HepG2 (cell line): Measurements from ENCODE around the gene THSD8. TPM values are rescaled to one million over a fixed set of nuclear protein-coding genes. Genes with fewer than 3 reads are reported as not detected.

Experiments
- DMAP1 ChIP-seq: IDR thresholded peaks from 2 replicates; pipeline ENCODE4 v1.6.1; 2016
- DR1 ChIP-seq: sonication (generic); formaldehyde crosslinking; IDR thresholded peaks from 2 replicates; pipeline ENCODE4 v1.8.0; 2021; ENCODE audit warnings: mild to moderate bottlenecking, missing genetic modification reagents, inconsistent platforms
- HNF4G ChIP-seq, 2 experiments: sonication (generic) in 1 of 2; formaldehyde crosslinking in 1 of 2; IDR thresholded peaks; 2 replicates each; pipeline versions ENCODE4 v1.4.0 to v1.6.1; 2011 to 2020; ENCODE audit warnings: borderline replicate concordance in 2 of 2, low read depth in 2 of 2, mild to moderate bottlenecking in 2 of 2, low read length in 1 of 2, missing genetic modification reagents in 1 of 2, moderate library complexity in 1 of 2
- HNRNPL ChIP-seq: fragments of 200-400 bp; formaldehyde crosslinking; IDR thresholded peaks from 2 replicates; pipeline ENCODE4 v1.6.1; 2017; ENCODE audit warnings: mild to moderate bottlenecking, low read depth, low read length
- MEF2D ChIP-seq: sonication (generic); formaldehyde crosslinking; IDR thresholded peaks from 2 replicates; pipeline ENCODE4 v1.5.1; 2020; ENCODE audit warnings: mild to moderate bottlenecking, missing genetic modification reagents
- MIER2 ChIP-seq: IDR thresholded peaks from 2 replicates; pipeline ENCODE4 v1.6.1; 2016; ENCODE audit warnings: missing biosample characterization, missing genetic modification reagents
- MIER3 ChIP-seq: IDR thresholded peaks from 2 replicates; pipeline ENCODE4 v1.6.1; 2016; ENCODE audit warnings: missing compliant biosample characterization, borderline replicate concordance
- MXD4 ChIP-seq: IDR thresholded peaks from 2 replicates; pipeline ENCODE4 v1.6.1; 2016; ENCODE audit warnings: mild to moderate bottlenecking, missing biosample characterization, missing genetic modification reagents
- RCOR2 ChIP-seq: IDR thresholded peaks from 2 replicates; pipeline ENCODE4 v1.6.1; 2016; ENCODE audit warnings: missing biosample characterization, missing genetic modification reagents
- REL ChIP-seq: sonication (generic); formaldehyde crosslinking; conservative IDR thresholded peaks from 2 replicates; pipeline ENCODE4 v1.8.0; 2022; ENCODE audit warnings: mild to moderate bottlenecking, missing genetic modification reagents, moderate library complexity
- SMYD3 ChIP-seq: sonication (generic); formaldehyde crosslinking; IDR thresholded peaks from 2 replicates; pipeline ENCODE4 v1.8.1; 2023; ENCODE audit warnings: mild to moderate bottlenecking, missing genetic modification reagents
- ZNF703 ChIP-seq: sonication (generic); formaldehyde crosslinking; IDR thresholded peaks from 2 replicates; pipeline ENCODE4 v1.5.1; 2020; ENCODE audit warnings: missing genetic modification reagents, mild to moderate bottlenecking, moderate library complexity, borderline replicate concordance
- ZNF720 ChIP-seq: sonication (generic); formaldehyde crosslinking; IDR thresholded peaks from 2 replicates; pipeline ENCODE4 v1.4.0; 2020; ENCODE audit warnings: missing genetic modification reagents
- ZNF737 ChIP-seq: sonication (generic); formaldehyde crosslinking; IDR thresholded peaks from 2 replicates; pipeline ENCODE4 v1.5.0; 2020; ENCODE audit warnings: missing genetic modification reagents, mild to moderate bottlenecking, borderline replicate concordance
- ZNF777 ChIP-seq: sonication (generic); formaldehyde crosslinking; IDR thresholded peaks from 2 replicates; pipeline ENCODE4 v1.4.0; 2020; ENCODE audit warnings: missing genetic modification reagents
- polyA plus RNA-seq, 8 experiments: library from polyadenylated mRNA; depleted of rRNA in 3 of 8; stranded (reverse) in 7 of 8; unstranded in 1 of 8; fragments of >200 nt; fragmentation: Illumina TruSeq in 4 of 8; extraction: Trizol in 4 of 8; gene quantifications; 2 replicates each; pipeline versions ENCODE4 v1.2.1 to v1.2.3, GENCODE V29; 2011 to 2016; ENCODE audit warnings: low read depth in 4 of 8, missing spikeins in 1 of 8, mixed read lengths in 1 of 8; ENCODE audit not compliant: insufficient read depth in 1 of 8
- total RNA-seq, 5 experiments: library from RNA; depleted of rRNA; stranded (reverse); fragments of >200 nt; fragmentation: Illumina TruSeq; extraction: Trizol; gene quantifications; 2 replicates each; pipeline ENCODE4 v1.2.3, GENCODE V29; 2016; ENCODE audit warnings: low read depth in 1 of 5
- TF ChIP-seq, protein P1 (sequence below): sonication (generic); formaldehyde crosslinking; IDR thresholded peaks from 2 replicates; pipeline ENCODE4 v1.4.0; 2020; ENCODE audit warnings: mild to moderate bottlenecking, missing genetic modification reagents
- TF ChIP-seq, protein P2 (sequence below): IDR thresholded peaks from 2 replicates; pipeline ENCODE4 v1.6.1; 2016; ENCODE audit warnings: low read depth, borderline replicate concordance
- TF ChIP-seq, protein P3 (sequence below): sonication (generic); formaldehyde crosslinking; conservative IDR thresholded peaks from 2 replicates; pipeline ENCODE4 v1.8.0; 2022; ENCODE audit warnings: mild to moderate bottlenecking, moderate library complexity, missing genetic modification reagents

The THSD8 gene
- total and polyA plus RNA-seq, 2 of the 13 experiments (the other 11 are each of a cell fraction or from before 2014, with no cell fraction given), result 4.8 to 14.9 TPM

DNA sequence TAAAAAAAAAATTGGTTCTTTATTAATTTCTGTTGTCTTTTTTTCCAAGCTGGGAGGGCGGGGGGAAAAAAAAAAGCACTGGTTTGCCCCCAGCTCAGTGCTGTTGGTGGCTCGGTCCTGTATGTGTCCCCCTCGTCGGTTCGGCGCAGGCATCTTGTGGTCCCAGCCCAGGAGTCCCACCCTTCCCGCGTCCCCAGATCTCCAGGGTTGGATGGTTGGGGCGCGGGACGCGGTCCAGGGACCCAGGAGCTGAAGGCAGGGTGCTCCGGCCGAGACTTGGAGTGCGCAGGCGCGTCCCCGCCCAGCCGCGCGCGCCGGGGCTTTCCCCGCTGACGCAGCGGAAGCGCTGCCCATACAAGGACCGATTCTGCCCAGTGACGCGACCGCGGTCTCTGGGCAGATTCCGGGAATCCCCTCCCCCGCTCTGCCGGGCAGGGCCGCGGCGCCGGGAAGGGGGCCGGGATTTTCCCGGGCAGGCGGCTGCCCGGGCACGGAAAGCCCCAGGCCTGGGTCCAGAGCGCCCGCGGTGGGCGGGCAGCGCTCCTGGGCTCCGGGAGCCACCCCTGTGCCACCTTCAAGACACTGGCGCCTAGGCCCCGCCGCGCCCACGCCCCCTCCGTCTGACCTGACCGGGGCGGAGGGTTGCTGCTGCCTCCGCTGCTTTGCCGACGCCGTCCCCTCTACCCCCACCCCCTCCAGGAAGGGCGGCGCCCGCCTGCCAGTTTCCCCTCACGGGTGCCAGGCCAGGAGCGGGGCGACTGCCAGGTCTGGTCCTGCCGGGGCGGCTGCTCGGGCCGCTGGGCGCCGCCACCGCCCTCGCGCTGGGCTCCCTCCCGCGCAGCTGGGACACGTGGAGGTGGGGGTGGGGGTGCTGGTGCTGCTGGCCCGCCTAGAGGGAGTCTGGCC lies 8.3 kb upstream of the THSD8 start (continued):
- no peak for TF ChIP-seq ZNF703 (CRISPR knock-in tag)
- TF ChIP-seq MXD4 (CRISPR knock-in tag), result no peak
- no peak for TF ChIP-seq DR1 (CRISPR knock-in tag)
- no peak for TF ChIP-seq MIER2
- TF ChIP-seq, protein P1, sequence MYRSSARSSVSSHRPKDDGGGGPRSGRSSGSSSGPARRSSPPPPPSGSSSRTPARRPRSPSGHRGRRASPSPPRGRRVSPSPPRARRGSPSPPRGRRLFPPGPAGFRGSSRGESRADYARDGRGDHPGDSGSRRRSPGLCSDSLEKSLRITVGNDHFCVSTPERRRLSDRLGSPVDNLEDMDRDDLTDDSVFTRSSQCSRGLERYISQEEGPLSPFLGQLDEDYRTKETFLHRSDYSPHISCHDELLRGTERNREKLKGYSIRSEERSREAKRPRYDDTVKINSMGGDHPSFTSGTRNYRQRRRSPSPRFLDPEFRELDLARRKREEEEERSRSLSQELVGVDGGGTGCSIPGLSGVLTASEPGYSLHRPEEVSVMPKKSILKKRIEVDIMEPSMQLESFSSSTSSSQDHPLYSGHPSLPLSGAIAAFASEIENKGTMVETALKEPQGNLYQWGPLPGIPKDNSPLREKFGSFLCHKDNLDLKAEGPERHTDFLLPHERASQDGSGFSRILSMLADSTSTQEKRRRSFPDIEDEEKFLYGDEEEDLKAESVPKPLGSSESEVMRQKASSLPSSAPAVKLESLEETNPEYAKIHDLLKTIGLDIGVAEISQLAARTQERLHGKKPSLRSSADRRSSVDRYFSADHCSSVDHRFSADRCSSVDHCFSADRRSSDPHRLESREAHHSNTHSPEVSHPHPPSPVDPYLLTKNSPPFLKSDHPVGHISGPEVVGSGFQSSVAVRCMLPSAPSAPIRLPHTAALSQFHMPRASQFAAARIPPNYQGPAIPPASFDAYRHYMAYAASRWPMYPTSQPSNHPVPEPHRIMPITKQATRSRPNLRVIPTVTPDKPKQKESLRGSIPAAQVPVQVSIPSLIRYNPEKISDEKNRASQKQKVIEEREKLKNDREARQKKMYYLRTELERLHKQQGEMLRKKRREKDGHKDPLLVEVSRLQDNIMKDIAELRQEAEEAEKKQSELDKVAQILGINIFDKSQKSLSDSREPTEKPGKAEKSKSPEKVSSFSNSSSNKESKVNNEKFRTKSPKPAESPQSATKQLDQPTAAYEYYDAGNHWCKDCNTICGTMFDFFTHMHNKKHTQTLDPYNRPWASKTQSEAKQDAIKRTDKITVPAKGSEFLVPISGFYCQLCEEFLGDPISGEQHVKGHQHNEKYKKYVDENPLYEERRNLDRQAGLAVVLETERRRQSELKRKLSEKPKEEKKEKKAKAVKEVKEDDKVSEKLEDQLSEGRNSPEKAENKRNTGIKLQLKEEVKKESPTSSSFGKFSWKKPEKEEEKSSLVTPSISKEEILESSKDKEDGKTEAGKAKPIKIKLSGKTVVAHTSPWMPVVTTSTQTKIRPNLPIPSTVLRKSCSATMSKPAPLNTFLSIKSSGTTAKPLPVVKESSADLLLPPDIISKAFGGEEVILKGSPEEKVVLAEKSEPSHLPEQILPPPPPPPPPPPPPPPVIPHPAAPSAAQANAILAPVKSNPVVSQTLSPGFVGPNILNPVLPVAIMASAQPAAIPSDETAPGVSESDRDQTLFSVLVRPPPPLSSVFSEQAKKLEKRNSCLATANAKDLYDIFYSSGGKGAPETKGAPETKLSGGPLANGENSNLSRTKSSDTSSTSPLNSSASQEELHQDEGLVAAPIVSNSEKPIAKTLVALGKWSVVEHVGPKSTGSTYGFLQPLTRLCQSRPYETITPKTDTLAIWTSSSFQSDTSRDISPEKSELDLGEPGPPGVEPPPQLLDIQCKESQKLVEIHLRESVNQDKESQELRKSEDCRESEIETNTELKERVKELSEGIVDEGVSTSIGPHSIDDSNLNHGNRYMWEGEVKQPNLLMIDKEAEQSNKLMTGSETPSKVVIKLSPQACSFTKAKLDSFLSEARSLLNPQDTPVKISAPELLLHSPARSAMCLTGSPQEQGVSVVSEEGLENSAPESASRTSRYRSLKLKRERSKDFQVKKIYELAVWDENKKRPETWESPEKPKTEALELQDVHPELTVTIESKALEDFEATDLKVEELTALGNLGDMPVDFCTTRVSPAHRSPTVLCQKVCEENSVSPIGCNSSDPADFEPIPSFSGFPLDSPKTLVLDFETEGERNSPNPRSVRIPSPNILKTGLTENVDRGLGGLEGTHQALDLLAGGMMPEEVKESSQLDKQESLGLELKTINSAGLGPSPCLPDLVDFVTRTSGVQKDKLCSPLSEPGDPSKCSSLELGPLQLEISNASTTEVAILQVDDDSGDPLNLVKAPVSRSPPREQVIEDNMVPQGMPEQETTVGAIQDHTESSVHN, result no peak
- peak; percentile 33; the same call in 1 of the 2 replicates for TF ChIP-seq HNF4G (IDR thresholded peaks at IDR 0.05; ENCODE audit: borderline replicate concordance, low read depth, low read length)
- TF ChIP-seq HNF4G (CRISPR knock-in tag; IDR thresholded peaks at IDR 0.05; ENCODE audit: borderline replicate concordance, low read depth), result peak; percentile 43; the same call in 1 of the 2 replicates
- no peak for TF ChIP-seq SMYD3 (CRISPR knock-in tag)
- TF ChIP-seq MIER3 (CRISPR knock-in tag), result no peak; the same call in 1 of the 2 replicates
- no peak for TF ChIP-seq MEF2D
- peak; percentile 78; the same call in 1 of the 2 replicates for TF ChIP-seq HNRNPL
- peak; percentile 45; the same call in 1 of the 2 replicates for TF ChIP-seq DMAP1 (CRISPR knock-in tag)
- TF ChIP-seq ZNF720 (CRISPR knock-in tag), result no peak
- TF ChIP-seq RCOR2 (CRISPR knock-in tag), result no peak
- TF ChIP-seq, protein P2, sequence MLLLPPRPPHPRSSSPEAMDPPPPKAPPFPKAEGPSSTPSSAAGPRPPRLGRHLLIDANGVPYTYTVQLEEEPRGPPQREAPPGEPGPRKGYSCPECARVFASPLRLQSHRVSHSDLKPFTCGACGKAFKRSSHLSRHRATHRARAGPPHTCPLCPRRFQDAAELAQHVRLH (CRISPR knock-in tag), result peak; percentile 47; the same call in 1 of the 2 replicates
- TF ChIP-seq ZNF777 (CRISPR knock-in tag), result peak; percentile 77
- peak; percentile 84; the same call in 1 of the 2 replicates for TF ChIP-seq REL
- no peak for TF ChIP-seq ZNF737 (CRISPR knock-in tag)
- TF ChIP-seq, protein P3, sequence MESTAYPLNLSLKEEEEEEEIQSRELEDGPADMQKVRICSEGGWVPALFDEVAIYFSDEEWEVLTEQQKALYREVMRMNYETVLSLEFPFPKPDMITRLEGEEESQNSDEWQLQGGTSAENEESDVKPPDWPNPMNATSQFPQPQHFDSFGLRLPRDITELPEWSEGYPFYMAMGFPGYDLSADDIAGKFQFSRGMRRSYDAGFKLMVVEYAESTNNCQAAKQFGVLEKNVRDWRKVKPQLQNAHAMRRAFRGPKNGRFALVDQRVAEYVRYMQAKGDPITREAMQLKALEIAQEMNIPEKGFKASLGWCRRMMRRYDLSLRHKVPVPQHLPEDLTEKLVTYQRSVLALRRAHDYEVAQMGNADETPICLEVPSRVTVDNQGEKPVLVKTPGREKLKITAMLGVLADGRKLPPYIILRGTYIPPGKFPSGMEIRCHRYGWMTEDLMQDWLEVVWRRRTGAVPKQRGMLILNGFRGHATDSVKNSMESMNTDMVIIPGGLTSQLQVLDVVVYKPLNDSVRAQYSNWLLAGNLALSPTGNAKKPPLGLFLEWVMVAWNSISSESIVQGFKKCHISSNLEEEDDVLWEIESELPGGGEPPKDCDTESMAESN, result no peak
